GM21423 (cell line): ENCODE results near the gene EPN1.
"Not testable (repeated sequence)": the region's sequence is repeated elsewhere in the genome, so short reads cannot be mapped to it uniquely, and the experiment has no call there.

Experiments used
- ATAC-seq: cut with Tn5 transposase; IDR thresholded peaks from one replicate; pipeline ENCODE4 v1.9.1; 2021; ENCODE audit warnings: mild to moderate bottlenecking, moderate library complexity; ENCODE audit not compliant: unreplicated experiment

Gene EPN1

DNA sequence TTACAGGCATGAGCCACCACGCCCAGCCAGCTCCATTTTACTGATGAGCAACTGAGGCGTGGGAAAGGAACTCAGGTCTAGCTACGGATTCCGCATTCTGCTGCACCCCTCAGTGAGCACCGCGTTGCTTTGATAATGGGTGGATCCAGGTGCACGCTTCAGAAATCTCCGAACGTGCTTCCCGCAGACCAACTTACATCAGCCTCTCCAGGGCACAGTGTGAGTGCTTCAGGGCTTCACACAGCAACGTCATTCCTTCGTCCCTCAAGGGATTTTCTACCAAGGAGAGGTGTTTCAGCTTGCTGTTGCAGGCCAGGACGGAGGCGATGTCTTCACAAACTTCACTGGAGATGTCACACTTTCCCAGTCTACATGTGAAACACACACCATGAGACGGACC lies 41.5 kb downstream of the EPN1 start:
- ATAC-seq, result no peak

GRCh38 chr19:55717251-55717650 lies 42.2 kb downstream of the EPN1 start:
- ATAC-seq, result no peak

DNA sequence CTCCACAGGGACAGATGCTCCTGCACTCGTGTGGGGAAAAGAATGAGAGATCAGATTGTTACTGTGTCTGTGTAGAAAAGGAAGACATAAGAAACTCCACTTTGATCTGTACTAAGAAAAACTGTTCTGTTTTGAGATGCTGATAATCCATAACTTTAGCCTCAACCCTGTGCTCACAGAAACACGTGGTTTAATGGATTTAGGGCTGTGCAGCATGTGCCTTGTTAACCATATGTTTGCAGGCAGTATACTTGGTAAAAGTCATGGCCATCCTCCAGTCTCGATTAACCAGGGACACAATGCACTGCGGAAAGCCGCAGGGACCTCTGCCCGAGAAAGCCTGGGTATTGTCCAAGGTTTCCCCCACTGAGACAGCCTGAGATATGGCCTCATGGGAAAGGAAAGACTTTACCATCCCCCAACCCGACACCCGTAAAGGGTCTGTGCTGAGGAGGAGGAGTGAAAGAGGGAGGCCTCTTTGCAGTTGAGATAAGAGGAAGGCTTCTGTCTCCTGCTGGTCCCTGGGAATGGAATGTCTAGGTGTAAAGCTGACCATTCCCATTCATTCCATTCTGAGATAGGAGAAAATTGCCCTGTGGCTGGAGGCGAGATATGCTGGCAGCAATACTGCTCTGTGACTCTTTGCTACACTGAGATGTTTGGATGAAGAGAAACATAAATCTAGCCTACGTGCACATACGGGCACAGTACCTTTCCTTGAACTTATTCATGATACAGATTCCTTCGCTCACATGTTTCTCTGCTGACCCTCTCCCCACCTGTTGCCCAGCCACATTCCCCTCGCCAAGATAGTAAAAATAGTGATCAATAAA lies 43.1 kb downstream of the EPN1 start:
- not testable (repeated sequence) for ATAC-seq

DNA sequence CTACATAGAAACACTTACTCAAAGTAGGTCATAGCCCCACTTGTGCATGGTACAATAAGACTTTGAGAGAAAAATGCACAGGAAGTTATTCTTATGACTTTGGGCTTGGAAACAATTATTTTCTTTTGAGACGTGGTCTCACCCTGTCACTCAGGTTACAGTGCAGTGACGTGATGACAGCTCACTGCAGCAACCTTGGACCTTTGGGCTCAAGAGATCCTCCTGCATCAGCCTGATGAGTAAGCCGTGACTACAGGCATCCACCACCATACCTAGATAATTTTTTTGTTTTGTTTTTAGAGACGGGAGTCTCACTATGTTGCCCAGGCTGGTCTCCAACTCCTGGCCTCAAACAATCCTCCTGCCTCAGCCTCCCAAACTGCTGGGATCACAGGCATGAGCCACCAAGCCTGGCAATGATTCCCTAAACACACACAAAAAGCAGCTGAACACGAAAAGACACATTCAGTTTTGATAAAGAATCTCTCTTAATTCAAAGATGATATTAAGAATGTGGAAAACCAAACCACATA lies 45.3 kb downstream of the EPN1 start:
- ATAC-seq, result no peak

DNA sequence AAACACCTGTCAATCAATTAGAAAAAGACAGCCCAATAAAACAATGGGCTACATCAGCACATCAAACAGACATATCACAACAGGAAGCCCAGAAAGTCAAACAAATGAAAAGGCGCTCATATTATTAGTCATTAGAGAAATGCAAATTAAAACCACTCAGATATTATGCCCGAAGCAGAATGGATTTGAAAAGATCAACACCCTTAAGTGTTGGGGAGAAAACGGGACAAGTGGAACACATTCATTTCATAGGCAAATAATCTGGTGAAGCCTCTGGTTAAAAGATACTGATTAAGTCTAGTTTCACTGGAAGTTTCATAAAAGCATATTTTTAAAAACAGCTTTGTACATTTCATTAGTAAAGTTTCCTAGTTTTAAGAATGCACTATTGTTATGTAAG lies 45.8 kb downstream of the EPN1 start:
- no peak for ATAC-seq

DNA sequence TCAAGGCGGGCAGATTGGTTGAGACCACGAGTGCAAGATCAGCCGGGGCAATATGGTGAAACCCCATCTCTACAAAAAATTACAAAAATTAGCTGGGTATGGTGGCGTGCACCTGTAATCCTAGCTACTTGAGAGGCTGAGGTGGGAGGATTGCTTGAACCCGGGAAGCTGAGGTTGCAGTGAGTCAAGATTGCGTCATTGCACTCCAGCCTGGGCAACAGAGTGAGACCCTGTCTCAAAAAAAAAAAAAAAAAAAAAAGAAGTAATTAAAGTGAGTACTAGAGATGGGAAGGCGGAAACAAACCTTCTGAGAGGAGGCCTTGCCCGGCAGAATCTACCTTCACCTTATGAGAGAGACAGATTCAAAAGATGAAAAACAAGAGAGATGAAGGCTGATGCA lies 48.5 kb downstream of the EPN1 start:
- no peak for ATAC-seq

DNA sequence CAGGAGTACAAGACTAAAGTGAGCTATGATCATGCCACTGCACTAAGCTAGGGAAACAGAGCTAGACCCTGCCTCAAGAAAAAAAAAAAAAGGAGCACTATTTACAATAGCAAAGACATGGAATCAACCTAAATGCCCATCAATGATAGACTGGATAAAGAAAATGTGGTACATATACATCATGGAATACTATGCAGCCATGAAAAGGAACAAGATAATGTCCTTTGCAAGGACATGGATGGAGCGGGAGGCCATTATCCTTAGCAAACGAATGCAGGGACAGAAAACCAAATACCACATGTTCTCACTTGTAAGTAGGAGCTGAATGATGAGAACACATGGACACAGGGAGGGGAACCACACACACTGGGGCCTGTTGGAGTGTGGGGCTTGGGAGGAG lies 55.4 kb downstream of the EPN1 start:
- ATAC-seq, result not testable (repeated sequence)

- no peak for ATAC-seq
Observed at GRCh38 chr19:55738302-55738701, 63.3 kb downstream of the EPN1 start, which contains the start of gene NLRP9. TSS of gene NLRP9 (minus strand) at chr19:55738402. CDS start at chr19:55738374, 28 bp downstream.

DNA sequence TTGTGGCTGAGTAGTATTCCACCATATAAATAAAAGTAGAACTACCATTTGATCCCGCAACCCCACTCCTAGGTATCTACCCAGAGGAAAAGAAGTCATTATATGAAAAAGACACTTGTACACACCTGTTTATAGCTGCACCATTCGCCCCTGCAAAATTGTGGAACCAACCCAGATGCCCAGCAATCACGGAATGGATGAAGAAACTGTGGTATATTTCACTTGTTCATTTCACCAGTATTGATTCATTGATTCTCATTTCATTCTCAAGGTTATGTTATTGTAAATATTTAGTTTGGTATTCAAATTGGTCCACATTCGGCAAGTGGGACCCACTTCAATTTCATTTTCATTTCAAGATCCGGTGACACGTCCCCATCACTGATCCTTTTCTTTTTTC lies 75.7 kb downstream of the EPN1 start:
- ATAC-seq, result no peak

GRCh38 chr19:55753401-55753800 lies 78.4 kb downstream of the EPN1 start:
- ATAC-seq, result no peak

DNA sequence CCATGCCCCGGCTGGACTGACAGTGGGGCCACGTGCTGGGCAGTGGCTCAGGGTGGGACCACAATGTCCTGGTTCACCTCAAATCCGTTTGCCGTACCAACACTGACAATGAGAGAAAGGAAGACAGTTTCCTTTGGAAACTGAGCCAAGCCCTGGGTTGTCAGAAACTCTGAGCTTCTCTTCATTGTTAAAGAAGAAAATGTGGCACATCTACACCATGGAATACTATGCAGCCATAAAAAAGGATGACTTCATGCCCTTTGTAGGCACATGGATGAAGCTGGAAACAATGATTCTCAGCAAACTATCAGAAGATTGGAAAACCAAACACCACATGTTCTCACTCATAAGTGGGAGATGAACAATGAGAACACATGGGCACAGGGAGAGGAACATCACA lies 81.8 kb downstream of the EPN1 start:
- not testable (repeated sequence) for ATAC-seq

- ATAC-seq, result not testable (repeated sequence)
Observed at GRCh38 chr19:55758797-55759196, 83.8 kb downstream of the EPN1 start, which contains the start of gene RFPL4A. TSS of gene RFPL4A (plus strand) at chr19:55759097. CDS start at chr19:55761801, 2,704 bp downstream.
